NCI-H345 treated with DMSO at 0.1 percent for 48 hours (cell line): ENCODE measurements around the gene KIAA1958.

Experiments used
- DNase-seq: peaks from one replicate; lab custom pipeline; 2025; ENCODE audit not compliant: unreplicated experiment; lab: John Stamatoyannopoulos, UW

KIAA1958 gene

DNA sequence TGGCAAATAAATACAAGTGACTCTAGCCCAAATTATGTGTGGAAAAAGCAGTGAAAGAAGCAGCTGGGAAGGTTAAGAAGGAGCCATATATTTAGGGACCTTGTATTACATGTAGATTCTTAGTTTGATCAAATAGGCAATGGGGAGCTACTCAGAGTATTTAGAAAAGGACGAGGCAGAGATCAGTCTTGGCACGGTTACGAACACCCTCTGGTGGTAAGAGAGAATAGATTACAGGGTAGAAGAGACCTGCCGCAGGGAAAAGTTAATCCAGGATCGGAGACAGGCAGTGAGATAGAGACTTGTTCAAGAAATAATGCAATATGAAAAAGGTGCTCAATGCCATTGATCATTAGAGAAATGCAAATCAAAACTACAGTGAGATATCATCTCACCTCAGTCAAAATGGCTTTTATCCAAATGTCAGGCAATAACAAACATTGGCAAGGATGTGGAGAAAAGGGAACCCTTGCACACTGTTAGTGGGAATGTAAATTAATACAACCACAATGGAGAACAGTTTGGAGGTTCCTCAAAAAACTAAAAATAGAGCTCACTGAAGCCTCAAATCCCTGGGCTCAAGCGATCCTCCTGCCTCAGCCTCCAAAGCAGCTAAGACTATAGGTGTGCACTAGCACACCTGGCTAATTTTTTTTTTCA lies 219.3 kb downstream of the KIAA1958 start:
- DNase-seq: no peak

DNA sequence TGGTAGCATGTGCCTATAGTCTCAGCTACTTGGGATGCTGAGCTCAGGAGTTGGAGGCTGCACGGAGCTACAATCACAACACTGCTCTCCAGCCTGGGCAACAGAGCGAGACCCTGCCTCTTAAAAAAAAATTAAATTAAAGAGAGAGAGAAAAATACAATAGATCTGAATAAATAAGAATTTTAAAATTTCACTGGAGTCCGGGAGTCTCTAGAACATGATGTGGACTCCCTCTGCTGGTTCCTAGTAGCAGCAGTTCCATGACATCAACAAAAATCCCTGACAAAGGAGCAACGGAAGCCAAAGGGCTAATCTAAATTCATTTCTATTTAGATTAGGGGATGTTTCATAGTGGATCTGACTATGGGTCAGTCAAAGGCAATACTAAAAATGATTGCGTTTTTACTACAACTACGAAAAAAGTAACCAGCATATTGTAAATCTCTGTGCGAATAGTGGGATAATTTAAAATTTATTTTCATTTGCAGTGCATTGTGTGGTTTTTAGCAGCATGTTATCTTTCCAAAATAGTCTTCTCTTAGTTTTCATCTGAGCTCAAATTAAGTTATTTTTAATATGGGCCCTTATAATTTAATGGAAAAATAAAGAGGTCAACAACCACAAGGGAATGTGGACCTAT lies 224.5 kb downstream of the KIAA1958 start:
- no peak for DNase-seq

DNA sequence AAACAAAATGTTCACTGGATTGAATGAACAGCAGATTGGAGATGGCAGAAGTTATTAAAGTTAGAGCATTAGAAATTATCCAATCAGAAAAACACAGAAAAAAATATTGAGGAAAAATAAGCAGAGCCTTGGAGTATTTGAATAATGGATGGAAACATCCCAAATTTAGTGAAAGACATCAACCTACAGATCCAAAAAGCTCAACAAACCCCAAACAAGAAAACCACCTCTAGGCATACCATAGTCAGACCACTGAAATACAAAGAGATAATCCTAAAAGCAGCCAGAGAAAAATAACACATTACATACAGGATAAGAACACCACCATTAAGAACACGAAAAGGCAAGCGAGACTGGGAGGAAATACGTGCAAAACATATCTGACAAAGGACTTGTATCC lies 226.1 kb downstream of the KIAA1958 start:
- no peak for DNase-seq

DNA sequence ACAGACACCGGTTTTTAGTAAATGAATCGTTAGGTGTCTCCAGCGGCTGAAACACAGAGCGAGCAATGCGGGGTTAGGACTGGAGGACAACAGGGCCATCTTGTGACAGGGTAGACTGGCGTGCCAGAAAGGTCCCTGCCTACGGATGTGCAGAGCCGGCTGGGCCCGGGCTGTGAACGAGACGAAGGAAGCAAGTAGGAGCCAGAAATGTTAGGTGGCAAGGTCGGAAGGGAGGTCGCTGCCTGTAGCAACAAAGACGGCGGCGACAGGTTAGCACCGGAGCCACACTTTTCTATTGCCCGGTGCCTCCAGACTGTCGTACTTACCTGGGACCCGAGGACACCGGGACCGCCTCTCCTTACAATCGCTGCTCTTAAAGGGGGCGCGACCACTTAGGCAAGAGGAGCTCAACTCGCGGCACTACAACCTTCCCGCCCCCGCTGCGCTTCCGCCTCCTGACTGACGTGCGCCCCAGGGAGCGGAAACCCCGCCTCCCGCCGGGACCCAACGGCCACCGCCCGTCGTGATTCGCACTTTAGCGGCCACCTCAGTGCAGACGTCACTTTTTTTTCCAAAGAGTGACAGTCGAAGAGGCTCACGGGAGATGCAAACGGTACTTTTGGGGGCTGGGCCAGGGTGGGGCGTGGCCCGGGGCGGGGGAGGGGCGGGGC lies 231.2 kb downstream of the KIAA1958 start, which contains the start of gene INIP:
Gene INIP, minus strand, starts transcription at position 457 of the 671 bp plus-strand sequence. CDS start 1,632 bp downstream, outside the sequence.
- DNase-seq: peak; percentile 90
